Kidney tubule cell (primary cell): Measurements from ENCODE around the gene GRIK4.

Source experiments
- DNase-seq: peaks from one replicate; pipeline ENCODE4 v3.0.0-alpha.2; 2018; ENCODE audit warnings: low spot score

GRIK4 gene

GRCh38 chr11:120509346-120510053 is 2.0 kb upstream of the GRIK4 start:
- DNase-seq, result no peak

- no peak for DNase-seq
Observed at GRCh38 chr11:120510406-120511115, 987 bp upstream of the GRIK4 start.

DNA sequence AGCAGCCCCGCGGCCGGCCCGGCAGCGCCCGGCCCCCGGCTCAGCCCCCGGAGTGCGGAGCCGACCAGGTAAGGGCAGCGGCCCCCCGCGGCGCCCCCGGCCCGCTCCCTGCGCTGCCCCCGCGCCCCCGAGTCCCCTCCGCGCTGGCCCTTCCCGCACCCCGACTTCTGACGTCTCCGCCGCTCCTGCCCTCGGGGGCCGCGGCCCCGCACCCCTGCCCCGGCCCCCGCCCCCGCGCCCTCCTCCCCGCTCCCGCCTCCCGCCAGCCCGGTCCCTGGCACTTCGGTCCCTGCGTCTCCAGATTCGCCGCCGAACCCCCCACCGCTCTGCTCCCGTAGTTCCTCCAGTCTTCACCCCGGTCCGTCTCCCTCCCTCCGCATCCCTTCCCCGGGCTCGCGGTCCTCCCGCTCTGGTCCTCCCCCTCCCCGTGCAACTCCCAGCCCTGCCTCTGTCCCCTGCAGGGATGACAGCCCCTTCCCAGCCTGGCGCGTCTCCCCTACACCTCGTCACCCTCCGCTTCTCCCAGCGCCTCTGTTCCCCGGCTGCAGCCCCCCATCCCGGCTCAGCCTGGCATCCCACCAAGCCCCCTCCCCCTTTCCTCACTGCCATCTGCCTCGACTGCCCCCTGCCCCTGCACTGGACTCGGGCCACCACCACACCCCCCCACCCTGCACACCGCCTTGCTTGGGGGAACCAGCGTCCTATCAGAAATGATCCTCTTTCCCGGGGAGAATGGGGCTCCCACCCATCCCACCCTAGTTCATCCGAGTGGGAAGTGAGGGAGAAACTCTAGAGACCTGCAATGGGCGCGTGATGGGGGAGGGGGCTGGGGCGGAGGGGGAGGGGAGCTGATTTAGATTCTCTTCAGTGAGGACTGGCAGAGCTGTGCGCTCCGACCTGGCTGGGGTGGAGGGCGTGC is 531 bp downstream of the GRIK4 start:
- no peak for DNase-seq

- DNase-seq, result no peak
Observed at GRCh38 chr11:120512739-120513435, 1.3 kb downstream of the GRIK4 start.

GRCh38 chr11:120513436-120514315 is 2.1 kb downstream of the GRIK4 start:
- no peak for DNase-seq

GRCh38 chr11:120514541-120515121 is 3.1 kb downstream of the GRIK4 start:
- DNase-seq, result no peak

GRCh38 chr11:120515186-120515723 is 3.7 kb downstream of the GRIK4 start:
- no peak for DNase-seq

GRCh38 chr11:120516461-120517389 is 5.2 kb downstream of the GRIK4 start:
- no peak for DNase-seq

DNA sequence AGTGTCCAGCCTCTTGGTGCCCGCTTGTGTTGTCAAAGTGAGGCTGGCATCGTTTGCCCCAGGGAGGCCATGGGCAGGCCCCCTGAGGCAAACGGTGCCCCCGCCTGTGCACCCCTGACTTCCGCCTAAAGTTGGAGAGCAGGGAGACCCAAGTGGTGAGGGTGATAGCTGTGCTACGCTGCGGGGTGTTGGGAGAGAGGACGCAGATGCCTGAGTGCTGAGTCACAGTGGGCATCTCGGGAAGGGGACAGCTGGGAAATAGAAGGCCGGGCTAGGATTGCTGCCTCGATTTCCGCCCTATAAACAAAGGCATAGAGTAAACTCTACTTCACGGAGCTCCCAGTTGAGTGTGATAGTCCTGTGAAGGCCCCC is 5.8 kb downstream of the GRIK4 start:
- no peak for DNase-seq

- no peak for DNase-seq
Observed at GRCh38 chr11:120517801-120518291, 6.3 kb downstream of the GRIK4 start.

DNA sequence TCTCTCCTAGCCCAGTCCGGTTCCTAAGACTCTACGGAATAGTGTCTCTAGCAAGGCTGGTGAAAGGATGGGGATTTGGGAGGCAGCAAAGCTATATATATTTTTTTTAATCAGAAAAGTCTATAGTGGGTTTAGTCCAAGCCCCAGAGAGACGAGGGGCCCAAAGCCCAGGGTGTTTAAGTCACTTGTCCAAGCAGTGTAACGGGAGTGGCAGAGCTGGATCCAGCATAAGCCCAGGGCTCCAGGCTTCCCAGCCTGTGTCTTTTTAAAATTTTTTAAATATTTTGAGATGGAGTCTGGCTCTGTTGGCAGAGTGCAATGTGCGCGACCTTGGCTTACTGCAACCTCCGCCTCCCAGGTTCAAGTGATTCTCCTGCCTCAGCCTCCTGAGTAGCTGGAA is 6.8 kb downstream of the GRIK4 start:
- DNase-seq, result no peak

GRCh38 chr11:120519474-120519873 is 7.9 kb downstream of the GRIK4 start:
- DNase-seq, result no peak

DNA sequence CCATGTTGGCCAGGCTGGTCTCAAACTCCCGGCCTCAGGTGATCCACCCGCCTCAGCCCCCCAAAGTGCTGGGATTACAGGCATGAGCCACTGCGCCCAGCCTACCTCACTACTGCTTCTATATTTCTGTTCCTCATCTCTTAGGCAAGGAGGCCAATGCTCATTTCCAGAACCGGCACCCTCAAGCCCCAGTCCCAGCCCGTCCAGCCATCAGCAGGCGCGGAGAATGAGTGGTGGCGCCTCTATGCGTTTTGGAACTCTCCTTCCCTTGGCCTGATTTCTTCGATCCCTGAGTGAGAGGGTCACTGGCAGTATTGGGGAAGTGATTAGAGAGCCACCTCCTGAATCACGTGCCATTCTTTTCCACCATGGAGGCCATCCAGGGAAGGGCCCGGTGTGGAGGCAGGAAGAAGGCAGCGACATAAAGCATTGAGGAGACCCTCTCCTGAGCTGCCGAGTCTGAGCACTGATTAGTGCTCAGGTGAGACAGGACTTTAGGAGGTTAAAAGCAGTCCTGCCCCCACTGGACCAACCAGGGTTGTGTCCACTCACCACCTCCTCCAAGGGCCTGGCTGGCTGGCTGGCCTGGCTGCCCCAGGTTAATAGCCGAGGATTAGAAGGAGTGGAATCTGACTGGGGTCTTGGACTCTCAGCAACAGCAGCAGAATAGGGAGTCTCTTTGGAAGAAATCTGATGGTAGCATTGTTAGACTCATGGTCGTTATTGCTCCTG is 8.7 kb downstream of the GRIK4 start:
- no peak for DNase-seq

DNA sequence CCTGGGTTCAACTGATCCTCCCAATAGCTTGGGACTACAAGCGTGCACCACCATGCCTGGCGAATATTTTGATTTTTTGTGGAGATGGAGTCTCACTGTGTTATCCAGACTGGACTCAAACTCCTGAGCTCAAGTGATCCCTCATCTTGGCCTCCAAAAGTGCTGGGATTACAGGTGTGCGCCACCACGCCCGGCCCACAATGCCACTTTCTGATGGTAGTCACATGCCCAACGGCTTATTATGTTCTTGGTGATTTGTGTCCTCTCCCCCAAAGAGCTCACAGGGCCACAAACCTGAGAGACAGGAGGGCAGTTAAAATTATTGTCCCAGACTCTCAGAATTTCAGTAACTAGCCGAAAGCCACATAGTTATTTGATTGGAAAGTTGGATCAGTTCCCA is 9.6 kb downstream of the GRIK4 start:
- no peak for DNase-seq

DNA sequence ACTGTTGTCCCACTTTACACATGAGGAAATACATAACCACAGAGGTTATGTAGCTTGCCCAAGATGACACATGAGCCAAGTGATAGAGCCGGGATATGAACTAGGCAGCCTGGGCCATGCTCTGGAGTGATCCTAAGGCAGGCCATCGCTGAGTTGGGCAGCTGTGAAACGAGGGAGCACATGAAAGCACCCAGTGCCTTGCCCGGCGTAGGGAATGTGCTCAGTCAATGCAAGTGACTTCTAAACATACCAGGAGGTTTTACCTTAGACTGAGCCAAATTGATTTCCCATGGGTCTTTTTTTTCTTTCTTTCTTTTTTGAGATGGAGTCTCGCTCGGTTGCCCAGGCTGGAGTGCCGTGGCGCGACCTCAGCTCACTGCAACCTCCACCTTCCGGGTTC is 10.5 kb downstream of the GRIK4 start:
- DNase-seq, result no peak

DNA sequence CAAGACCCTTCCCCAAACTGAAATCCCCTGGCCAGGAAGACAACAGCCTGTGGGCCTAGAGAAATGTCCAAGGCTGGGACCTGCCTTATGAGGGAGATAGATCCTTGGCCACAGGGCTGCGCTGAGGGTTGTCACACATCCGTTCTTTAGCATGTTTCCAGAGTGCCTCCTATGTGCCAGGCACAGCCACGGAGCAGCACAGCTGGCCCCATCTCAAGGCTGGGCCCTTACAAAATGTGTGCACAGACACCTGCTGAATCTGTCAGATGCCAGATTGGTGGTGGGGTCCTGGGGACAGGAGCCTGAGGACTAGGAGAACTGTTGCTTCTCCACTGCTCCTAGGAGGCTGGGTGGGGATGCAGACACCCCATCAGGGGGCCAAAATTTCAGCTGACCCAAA is 11.2 kb downstream of the GRIK4 start:
- no peak for DNase-seq

GRCh38 chr11:120523196-120523595 is 11.6 kb downstream of the GRIK4 start:
- no peak for DNase-seq

DNA sequence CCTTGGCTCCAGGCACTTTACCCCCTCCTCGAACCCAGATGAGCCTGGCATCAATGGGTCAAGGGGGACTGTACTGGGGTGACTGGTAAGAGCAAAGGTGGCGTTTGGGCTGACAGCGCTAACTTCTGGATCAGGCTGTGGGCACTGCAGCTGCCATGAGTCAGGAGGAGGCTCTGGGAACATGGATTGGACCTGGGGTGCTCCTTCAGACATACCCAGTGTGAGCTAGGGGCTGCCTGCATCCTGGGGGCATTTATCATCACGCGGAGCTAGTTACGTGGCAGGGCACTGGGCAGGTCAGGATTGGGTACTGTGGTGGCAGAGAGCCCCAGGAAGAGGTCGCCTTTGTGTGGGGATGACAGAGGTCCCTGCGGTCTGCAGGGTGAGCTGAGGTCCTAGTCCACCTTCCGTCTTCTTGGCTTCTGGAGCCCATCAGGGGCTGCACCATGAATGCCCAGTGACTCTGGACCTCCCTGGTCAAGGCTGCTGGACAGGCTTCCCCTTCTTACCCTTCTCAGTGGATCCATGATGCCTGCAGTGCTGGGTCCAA is 13.1 kb downstream of the GRIK4 start:
- no peak for DNase-seq
